Stimulated activated naive B cell treated with anti-CD40 and anti-IgM and Interleukin-4, amounts not matched to agents 10 μg/mL and 1 μg/mL and 100 μg/mL, for 72 hours (primary cell): ENCODE measurements around the gene MAPK8IP3.
A peak's percentile ranks its signal among the peaks of the same experiment; 100 is the strongest.

Experiments
- ATAC-seq, 2 donors: fragments of 150-1000 bp; cut with Tn5 transposase; replicated peaks; 2 replicates each; pipeline ENCODE4 v1.10.0; 2021; ENCODE audit warnings: moderate library complexity in 1 of 2
- DNase-seq: peaks from one replicate; pipeline ENCODE4 v3.0.0; 2021
- H3K27ac Mint-ChIP-seq: one replicate; pipeline ENCODE4 v1.8.0; 2022; ENCODE audit warnings: mild to moderate bottlenecking, mixed read lengths
- H3K27me3 Mint-ChIP-seq, 2 donors: one replicate each; pipeline ENCODE4 v1.8.0; 2022; ENCODE audit warnings: mixed read lengths in 2 of 2
- H3K36me3 Mint-ChIP-seq, 2 donors: one replicate each; pipeline ENCODE4 v1.8.0; 2022; ENCODE audit warnings: mixed read lengths in 2 of 2, mild to moderate bottlenecking in 1 of 2
- H3K4me1 Mint-ChIP-seq, 2 donors: one replicate each; pipeline ENCODE4 v1.8.0; 2022; ENCODE audit warnings: mixed read lengths in 2 of 2, mild to moderate bottlenecking in 1 of 2
- H3K4me3 Mint-ChIP-seq, 2 donors: one replicate each; pipeline ENCODE4 v1.8.0; 2022; ENCODE audit warnings: mild to moderate bottlenecking in 2 of 2, mixed read lengths in 2 of 2, moderate library complexity in 1 of 2
- H3K9me3 Mint-ChIP-seq, 2 donors: one replicate each; pipeline ENCODE4 v1.8.0; 2022; ENCODE audit warnings: mixed read lengths in 2 of 2, mild to moderate bottlenecking in 1 of 2

The MAPK8IP3 gene

GRCh38 chr16:1762196-1762878, 56.3 kb downstream of the MAPK8IP3 start:
- H3K36me3 Mint-ChIP-seq = peaks cover 43 to 49% of the 10 kb centered on the region in 2 donors
- no peak overlapping the region for H3K4me3 Mint-ChIP-seq
- no peak for DNase-seq
- no peaks in the 10 kb centered on the region for H3K9me3 Mint-ChIP-seq
- no peak for ATAC-seq
- H3K27ac Mint-ChIP-seq = peak overlapping the region; percentile 84
- H3K4me1 Mint-ChIP-seq = peaks cover 0 to 3% of the 10 kb centered on the region in 2 donors
- no peaks in the 10 kb centered on the region for H3K27me3 Mint-ChIP-seq

GRCh38 chr16:1762879-1763520, 57.0 kb downstream of the MAPK8IP3 start:
- ATAC-seq (no peak), DNase-seq (no peak)
- H3K27me3 Mint-ChIP-seq = no peaks in the 10 kb centered on the region
- no peaks in the 10 kb centered on the region for H3K9me3 Mint-ChIP-seq
- H3K36me3 Mint-ChIP-seq = peaks cover 43 to 46% of the 10 kb centered on the region in 2 donors
- peaks cover 1 to 3% of the 10 kb centered on the region in 2 donors for H3K4me1 Mint-ChIP-seq
- peak overlapping the region; percentile 84 for H3K27ac Mint-ChIP-seq
- H3K4me3 Mint-ChIP-seq = no peak overlapping the region

GRCh38 chr16:1763521-1764511, 57.8 kb downstream of the MAPK8IP3 start:
- no peak overlapping the region for H3K4me3 Mint-ChIP-seq
- no peaks in the 10 kb centered on the region for H3K27me3 Mint-ChIP-seq
- ATAC-seq (no peak), DNase-seq (no peak)
- no peaks in the 10 kb centered on the region for H3K9me3 Mint-ChIP-seq
- no peak overlapping the region for H3K27ac Mint-ChIP-seq
- H3K36me3 Mint-ChIP-seq = peaks cover 47 to 52% of the 10 kb centered on the region in 2 donors
- H3K4me1 Mint-ChIP-seq = peaks cover 2 to 11% of the 10 kb centered on the region in 2 donors

DNA sequence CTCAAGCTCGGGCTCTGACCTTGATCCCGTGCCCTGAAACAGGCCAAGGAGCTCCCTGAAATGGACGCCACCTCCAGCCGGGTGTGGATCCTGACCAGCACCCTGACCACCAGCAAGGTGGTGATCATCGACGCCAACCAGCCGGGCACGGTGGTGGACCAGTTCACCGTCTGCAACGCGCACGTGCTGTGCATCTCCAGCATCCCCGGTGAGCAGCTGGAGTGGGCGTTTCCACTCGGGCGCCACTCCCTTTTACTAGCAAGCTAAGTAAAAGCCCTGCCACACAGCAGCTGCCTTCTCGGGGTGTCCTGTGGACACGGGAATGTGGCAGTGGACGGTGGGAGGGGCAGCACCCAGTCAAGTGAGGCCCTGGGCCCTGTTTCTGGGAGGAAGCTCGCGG, 59.0 kb downstream of the MAPK8IP3 start:
- no peak overlapping the region for H3K4me3 Mint-ChIP-seq
- ATAC-seq (no peak), DNase-seq (no peak)
- no peaks in the 10 kb centered on the region for H3K9me3 Mint-ChIP-seq
- H3K4me1 Mint-ChIP-seq = peaks cover 6 to 20% of the 10 kb centered on the region in 2 donors
- H3K27me3 Mint-ChIP-seq = no peaks in the 10 kb centered on the region
- peaks cover 45 to 55% of the 10 kb centered on the region in 2 donors for H3K36me3 Mint-ChIP-seq
- H3K27ac Mint-ChIP-seq = peak overlapping the region; percentile 59

GRCh38 chr16:1765826-1766225, 59.8 kb downstream of the MAPK8IP3 start:
- Mint-ChIP-seq H3K27me3 (no peaks in the 10 kb centered on the region), H3K4me3 (no peak overlapping the region), H3K9me3 (no peaks in the 10 kb centered on the region), H3K36me3 (peaks cover 48 to 55% of the 10 kb centered on the region in 2 donors), H3K4me1 (peaks cover 11 to 26% of the 10 kb centered on the region in 2 donors), H3K27ac (peak overlapping the region; percentile 56)
- DNase-seq (no peak), ATAC-seq (no peak)

DNA sequence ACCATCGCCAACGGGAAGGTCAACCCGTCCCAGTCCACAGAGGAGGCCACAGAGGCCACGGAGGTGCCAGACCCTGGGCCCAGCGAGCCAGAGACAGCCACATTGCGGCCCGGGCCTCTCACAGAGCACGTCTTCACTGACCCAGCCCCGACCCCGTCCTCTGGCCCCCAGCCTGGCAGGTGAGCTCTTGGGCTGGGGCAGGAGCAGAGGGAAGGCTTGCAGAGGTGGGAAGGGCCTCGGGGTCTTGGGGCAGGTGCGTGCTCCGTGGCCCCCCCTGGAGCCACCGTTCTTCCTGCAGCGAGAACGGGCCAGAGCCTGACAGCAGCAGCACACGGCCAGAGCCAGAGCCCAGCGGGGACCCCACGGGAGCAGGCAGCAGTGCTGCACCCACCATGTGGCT, 60.2 kb downstream of the MAPK8IP3 start:
- Mint-ChIP-seq H3K4me1 (peaks cover 11 to 26% of the 10 kb centered on the region in 2 donors), H3K27ac (peak overlapping the region; percentile 56), H3K9me3 (no peaks in the 10 kb centered on the region), H3K4me3 (no peak overlapping the region), H3K27me3 (no peaks in the 10 kb centered on the region), H3K36me3 (peaks cover 44 to 52% of the 10 kb centered on the region in 2 donors)
- DNase-seq = no peak
- ATAC-seq = no peak

DNA sequence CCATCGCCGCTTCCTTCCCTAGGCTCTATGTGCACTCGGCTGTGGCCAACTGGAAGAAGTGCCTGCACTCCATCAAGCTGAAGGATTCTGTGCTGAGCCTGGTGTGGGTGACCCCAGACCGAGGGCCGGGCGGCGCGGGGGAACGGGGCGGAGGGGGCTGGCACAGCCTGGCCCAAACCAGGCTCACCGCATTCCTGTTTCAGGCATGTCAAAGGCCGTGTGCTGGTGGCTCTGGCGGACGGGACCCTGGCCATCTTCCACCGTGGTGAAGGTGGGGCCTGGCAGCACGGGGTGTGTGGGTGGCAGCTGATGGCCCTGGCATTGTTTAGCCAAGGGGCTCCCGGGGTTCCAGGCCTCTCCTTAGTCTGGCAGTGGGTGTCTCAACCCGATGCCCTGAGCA, 60.7 kb downstream of the MAPK8IP3 start:
- H3K27me3 Mint-ChIP-seq = no peaks in the 10 kb centered on the region
- DNase-seq = no peak
- no peaks in the 10 kb centered on the region for H3K9me3 Mint-ChIP-seq
- H3K36me3 Mint-ChIP-seq = peaks cover 41 to 48% of the 10 kb centered on the region in 2 donors
- ATAC-seq = no peak
- H3K27ac Mint-ChIP-seq = no peak overlapping the region
- H3K4me3 Mint-ChIP-seq = no peak overlapping the region
- peaks cover 11 to 28% of the 10 kb centered on the region in 2 donors for H3K4me1 Mint-ChIP-seq

DNA sequence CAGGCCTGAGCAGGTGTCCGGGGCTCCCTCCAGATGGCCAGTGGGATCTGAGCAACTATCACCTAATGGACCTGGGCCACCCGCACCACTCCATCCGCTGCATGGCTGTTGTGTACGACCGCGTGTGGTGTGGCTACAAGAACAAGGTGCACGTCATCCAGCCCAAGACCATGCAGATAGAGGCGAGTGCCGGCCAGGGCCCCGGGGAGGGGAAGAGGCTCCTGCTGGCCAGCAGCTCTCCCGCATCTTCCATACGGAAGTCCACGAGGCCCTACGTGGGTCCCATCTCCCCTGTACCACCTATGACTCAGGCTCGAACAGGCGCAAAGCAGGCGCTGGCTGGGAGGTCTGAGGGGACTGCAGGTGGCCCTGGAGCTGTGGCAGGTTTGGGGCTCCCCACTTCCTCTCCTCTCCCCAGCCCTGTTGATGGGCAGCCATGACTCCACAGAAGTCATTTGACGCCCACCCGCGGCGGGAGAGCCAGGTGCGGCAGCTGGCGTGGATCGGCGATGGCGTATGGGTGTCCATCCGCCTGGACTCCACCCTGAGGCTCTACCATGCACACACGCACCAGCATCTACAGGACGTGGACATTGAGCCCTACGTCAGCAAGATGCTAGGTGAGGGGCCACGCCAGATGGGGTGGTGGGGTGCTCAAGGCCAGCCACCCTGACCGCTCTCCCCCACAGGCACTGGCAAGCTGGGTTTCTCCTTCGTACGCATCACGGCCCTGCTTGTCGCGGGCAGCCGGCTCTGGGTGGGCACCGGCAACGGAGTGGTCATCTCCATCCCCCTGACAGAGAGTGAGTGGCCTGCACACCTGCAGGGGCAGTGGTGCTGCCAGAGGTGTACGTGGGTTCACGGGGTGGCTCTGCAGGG, 61.4 kb downstream of the MAPK8IP3 start:
- H3K36me3 Mint-ChIP-seq = peaks cover 41 to 48% of the 10 kb centered on the region in 2 donors
- peaks cover 17 to 35% of the 10 kb centered on the region in 2 donors for H3K4me1 Mint-ChIP-seq
- ATAC-seq (no peak), DNase-seq (no peak)
- H3K9me3 Mint-ChIP-seq = no peaks in the 10 kb centered on the region
- H3K27me3 Mint-ChIP-seq = no peaks in the 10 kb centered on the region
- H3K4me3 Mint-ChIP-seq = peak overlapping the region in 1 of 2 donors; percentile 6
- H3K27ac Mint-ChIP-seq = peak overlapping the region; percentile 59

DNA sequence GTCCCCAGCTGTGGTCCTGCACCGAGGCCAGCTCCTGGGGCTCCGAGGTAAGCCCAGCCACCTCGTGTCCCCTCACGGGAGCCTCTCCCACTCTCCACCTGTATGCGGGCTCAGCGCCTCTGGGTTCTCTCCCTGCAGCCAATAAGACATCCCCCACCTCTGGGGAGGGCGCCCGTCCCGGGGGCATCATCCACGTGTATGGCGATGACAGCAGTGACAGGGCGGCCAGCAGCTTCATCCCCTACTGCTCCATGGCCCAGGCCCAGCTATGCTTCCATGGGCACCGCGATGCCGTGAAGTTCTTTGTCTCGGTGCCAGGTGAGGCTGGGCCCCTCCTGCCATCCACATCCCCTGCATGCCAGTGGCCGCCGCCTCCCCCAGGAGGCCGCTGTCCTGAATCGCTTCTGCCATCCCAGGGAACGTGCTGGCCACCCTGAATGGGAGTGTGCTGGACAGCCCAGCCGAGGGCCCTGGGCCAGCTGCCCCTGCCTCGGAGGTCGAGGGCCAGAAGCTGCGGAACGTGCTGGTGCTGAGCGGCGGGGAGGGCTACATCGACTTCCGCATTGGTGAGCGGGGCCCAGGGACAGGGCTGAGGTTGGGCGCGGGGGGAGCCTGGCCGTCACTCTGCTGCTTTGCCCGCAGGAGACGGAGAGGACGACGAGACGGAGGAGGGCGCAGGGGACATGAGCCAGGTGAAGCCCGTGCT, 62.2 kb downstream of the MAPK8IP3 start:
- Mint-ChIP-seq H3K4me3 (peak overlapping the region in 1 of 2 donors; percentile 8), H3K27me3 (no peaks in the 10 kb centered on the region), H3K27ac (peak overlapping the region; percentile 84), H3K9me3 (no peaks in the 10 kb centered on the region), H3K4me1 (peaks cover 18 to 36% of the 10 kb centered on the region in 2 donors), H3K36me3 (peaks cover 38 to 44% of the 10 kb centered on the region in 2 donors)
- no peak for DNase-seq
- ATAC-seq = no peak

- peak overlapping the region in 1 of 2 donors; percentile 25 for H3K4me3 Mint-ChIP-seq
- H3K4me1 Mint-ChIP-seq = peaks cover 20 to 38% of the 10 kb centered on the region in 2 donors
- H3K27me3 Mint-ChIP-seq = no peaks in the 10 kb centered on the region
- peaks cover 38 to 44% of the 10 kb centered on the region in 2 donors for H3K36me3 Mint-ChIP-seq
- H3K27ac Mint-ChIP-seq = peak overlapping the region; percentile 80
- H3K9me3 Mint-ChIP-seq = no peaks in the 10 kb centered on the region
- DNase-seq (no peak), ATAC-seq (no peak)
Observed at GRCh38 chr16:1768767-1769401, 62.9 kb downstream of the MAPK8IP3 start.

DNA sequence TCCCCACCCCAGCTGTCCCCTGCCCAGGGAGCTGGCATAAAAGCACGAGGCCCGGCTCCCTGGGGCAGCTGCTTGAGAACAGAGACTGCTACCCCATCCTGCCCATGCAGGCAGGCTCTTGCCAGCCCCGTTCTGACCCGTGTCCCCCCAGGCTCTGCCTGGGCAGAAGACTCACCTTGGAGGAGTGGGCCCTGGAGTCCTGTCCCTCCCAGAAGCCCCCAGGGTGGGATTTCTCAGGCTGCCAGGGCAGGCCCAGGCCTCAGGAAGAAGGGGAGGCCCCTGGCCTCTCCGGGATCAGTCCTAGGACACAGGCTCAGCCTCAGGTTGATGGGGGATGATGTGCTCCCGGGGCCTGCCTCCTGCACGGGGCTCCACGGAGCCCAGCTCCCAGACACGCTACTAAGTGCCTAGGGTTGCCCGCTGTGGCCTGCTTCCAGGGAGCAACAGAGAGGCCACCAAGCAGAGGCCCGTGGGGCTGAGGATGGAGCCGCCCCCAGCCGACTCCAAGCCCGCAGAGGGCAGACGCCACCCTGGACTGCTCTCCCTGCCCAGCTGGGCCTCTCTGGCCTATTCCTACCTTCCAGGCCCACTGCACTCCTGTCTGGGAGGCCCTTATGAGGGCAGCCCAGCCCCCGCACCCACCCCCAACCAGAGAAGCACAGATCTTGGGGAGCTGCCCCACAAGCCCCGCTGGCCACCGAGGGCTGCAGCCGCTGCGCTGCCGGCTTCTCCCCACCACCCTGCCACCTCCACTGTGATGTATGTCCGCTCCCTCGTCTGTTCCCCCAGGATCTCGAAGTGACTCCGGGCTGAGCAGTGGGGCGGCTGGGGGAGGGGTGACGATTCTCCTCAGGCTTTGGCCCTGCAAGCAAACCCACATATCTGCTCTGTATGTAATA, 63.7 kb downstream of the MAPK8IP3 start:
- ATAC-seq (no peak), DNase-seq (no peak)
- H3K27me3 Mint-ChIP-seq = no peaks in the 10 kb centered on the region
- peak overlapping the region; percentile 91 to 99 for H3K4me3 Mint-ChIP-seq
- no peaks in the 10 kb centered on the region for H3K9me3 Mint-ChIP-seq
- peaks cover 21 to 45% of the 10 kb centered on the region in 2 donors for H3K4me1 Mint-ChIP-seq
- H3K27ac Mint-ChIP-seq = peak overlapping the region; percentile 93
- peaks cover 38 to 44% of the 10 kb centered on the region in 2 donors for H3K36me3 Mint-ChIP-seq
